Stomach (tissue), 9 donors: ENCODE data around the gene PRCP. TPM values are rescaled to one million over a fixed set of nuclear protein-coding genes. Genes with fewer than 3 reads are reported as not detected.
"Not testable (repeated sequence)": the region's sequence is repeated elsewhere in the genome, so short reads cannot be mapped to it uniquely, and the experiment has no call there.

Experiments
- DNase-seq, 2 donors: peaks; one replicate each; pipeline versions ENCODE4 v3.0.0 to v3.0.0-alpha.2; 2013 to 2019
- H3K27ac ChIP-seq, 5 donors: fragments of 200-600 bp in 4 of 5; sonication (generic) in 4 of 5; one replicate each; pipeline ENCODE4 v1.5.1; 2013 to 2019; ENCODE audit warnings: mild to moderate bottlenecking in 1 of 5, moderate library complexity in 1 of 5
- H3K27me3 ChIP-seq, 3 donors: fragments of 200-600 bp; sonication (generic); one replicate each; pipeline ENCODE4 v1.5.1; 2017 to 2019; ENCODE audit warnings: mixed run types in 1 of 3
- H3K36me3 ChIP-seq, 4 donors: fragments of 200-600 bp; sonication (generic); 1 replicate in 3 of 4; 2 replicates in 1 of 4; pipeline ENCODE4 v1.5.1; 2016 to 2019
- H3K4me1 ChIP-seq, 4 donors: fragments of 200-600 bp; sonication (generic); one replicate each; pipeline ENCODE4 v1.5.1; 2016 to 2019
- H3K4me3 ChIP-seq, 4 donors: fragments of 200-600 bp; sonication (generic) in 3 of 4; one replicate each; pipeline ENCODE4 v1.5.1; 2016 to 2019; ENCODE audit warnings: mild to moderate bottlenecking in 1 of 4
- H3K9me3 ChIP-seq, 4 donors: fragments of 200-600 bp; sonication (generic); one replicate each; pipeline ENCODE4 v1.5.1; 2016 to 2019
- EP300 ChIP-seq: sonication (generic); formaldehyde crosslinking; IDR thresholded peaks from one replicate; pipeline ENCODE4 v1.6.1; 2017; ENCODE audit warnings: antibody characterized with exemption
- POLR2A ChIP-seq, 4 donors: fragments of 450-650 bp; IDR thresholded peaks; one replicate each; pipeline ENCODE4 v1.6.1; 2016; ENCODE audit warnings: antibody characterized with exemption in 4 of 4, control low read depth in 2 of 4, mild to moderate bottlenecking in 1 of 4, moderate library complexity in 1 of 4
- POLR2AphosphoS5 ChIP-seq, 3 donors: sonication (generic); formaldehyde crosslinking; IDR thresholded peaks; one replicate each; pipeline ENCODE4 v1.6.1; 2016; ENCODE audit warnings: antibody characterized with exemption in 3 of 3
- WGBS, 5 donors: extraction: QIAGEN DNeasy Blood & Tissue Kit in 3 of 5; methylation state at CpG; one replicate each; pipeline versions ENCODE4 v1.1.5 to v1.1.7; 2013 to 2018; 5-methylcytosine and 5-hydroxymethylcytosine counted together
- intact Hi-C: fragments of 100-400 bp; cut with DNase I; formaldehyde crosslinking; loops from one replicate; pipeline ENCODE4 v1.15.1; 2023; ENCODE audit warnings: low total_unique reads
- polyA plus RNA-seq, 3 donors: library from polyadenylated mRNA; stranded (reverse); fragments of 200-250 nt; gene quantifications; one replicate each; pipeline ENCODE4 v1.2.3, GENCODE V29; 2013
- total RNA-seq, 5 donors: library from RNA; depleted of rRNA; stranded (reverse); fragments of >200 nt; gene quantifications; one replicate each; pipeline versions ENCODE4 v1.1.0 to v1.2.3, GENCODE V29; 2014 to 2016
- TF ChIP-seq, protein P1 (sequence below), 7 experiments: fragments of 450-650 bp in 4 of 7; fragments of 200-600 bp in 3 of 7; sonication (generic) in 3 of 7; IDR thresholded peaks; one replicate each; pipeline ENCODE4 v1.5.1; 2016 to 2019; ENCODE audit warnings: antibody characterized with exemption in 7 of 7, control low read depth in 2 of 7, mild to moderate bottlenecking in 1 of 7
- donor health status: healthy with polysubstance abuse.
- donor health status: Bipolar disorder and iron deficiency.
- donor health status: healthy.

The PRCP gene
- total and polyA plus RNA-seq, 8 donors: 6.4 to 70.1 (median 29.7) TPM

DNA sequence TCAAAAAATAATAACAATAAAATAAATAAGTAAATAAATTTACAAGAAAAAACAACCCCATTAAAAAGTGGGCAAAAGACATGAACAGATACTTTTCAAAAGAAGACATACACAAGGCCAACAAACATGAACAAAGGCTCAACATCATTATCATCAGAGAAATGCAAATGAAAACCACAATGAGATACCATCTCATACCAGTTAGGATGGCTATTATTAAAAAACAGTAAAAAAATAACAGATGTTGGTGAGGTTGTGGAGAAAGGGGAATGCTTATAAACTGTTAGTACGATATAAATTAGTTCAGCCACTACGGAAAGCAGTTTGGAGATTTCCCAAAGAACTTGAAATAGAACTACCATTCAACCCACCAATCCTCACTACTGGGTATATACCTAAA is 44.6 kb downstream of the PRCP start:
- WGBS, 5 donors: 91 to 100% (median 96%) methylated on average over 2 of the region's 2 CpGs
- H3K27me3 ChIP-seq: no peaks in the 10 kb centered on the region
- H3K4me1 ChIP-seq: peaks cover 3 to 12% (median 5%) of the 10 kb centered on the region in 4 donors
- no peaks in the 10 kb centered on the region for H3K36me3 ChIP-seq
- no peak for DNase-seq
- no peak overlapping the region for H3K27ac ChIP-seq
- TF ChIP-seq, protein P1, sequence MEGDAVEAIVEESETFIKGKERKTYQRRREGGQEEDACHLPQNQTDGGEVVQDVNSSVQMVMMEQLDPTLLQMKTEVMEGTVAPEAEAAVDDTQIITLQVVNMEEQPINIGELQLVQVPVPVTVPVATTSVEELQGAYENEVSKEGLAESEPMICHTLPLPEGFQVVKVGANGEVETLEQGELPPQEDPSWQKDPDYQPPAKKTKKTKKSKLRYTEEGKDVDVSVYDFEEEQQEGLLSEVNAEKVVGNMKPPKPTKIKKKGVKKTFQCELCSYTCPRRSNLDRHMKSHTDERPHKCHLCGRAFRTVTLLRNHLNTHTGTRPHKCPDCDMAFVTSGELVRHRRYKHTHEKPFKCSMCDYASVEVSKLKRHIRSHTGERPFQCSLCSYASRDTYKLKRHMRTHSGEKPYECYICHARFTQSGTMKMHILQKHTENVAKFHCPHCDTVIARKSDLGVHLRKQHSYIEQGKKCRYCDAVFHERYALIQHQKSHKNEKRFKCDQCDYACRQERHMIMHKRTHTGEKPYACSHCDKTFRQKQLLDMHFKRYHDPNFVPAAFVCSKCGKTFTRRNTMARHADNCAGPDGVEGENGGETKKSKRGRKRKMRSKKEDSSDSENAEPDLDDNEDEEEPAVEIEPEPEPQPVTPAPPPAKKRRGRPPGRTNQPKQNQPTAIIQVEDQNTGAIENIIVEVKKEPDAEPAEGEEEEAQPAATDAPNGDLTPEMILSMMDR (IDR thresholded peaks at IDR 0.05): no peak
- TF ChIP-seq POLR2A (IDR thresholded peaks at IDR 0.05) (no peak), POLR2AphosphoS5 (IDR thresholded peaks at IDR 0.05) (no peak), EP300 (no peak)
- H3K9me3 ChIP-seq: no peaks in the 10 kb centered on the region
- intact Hi-C loops: no loop called here
- H3K4me3 ChIP-seq: no peak overlapping the region

DNA sequence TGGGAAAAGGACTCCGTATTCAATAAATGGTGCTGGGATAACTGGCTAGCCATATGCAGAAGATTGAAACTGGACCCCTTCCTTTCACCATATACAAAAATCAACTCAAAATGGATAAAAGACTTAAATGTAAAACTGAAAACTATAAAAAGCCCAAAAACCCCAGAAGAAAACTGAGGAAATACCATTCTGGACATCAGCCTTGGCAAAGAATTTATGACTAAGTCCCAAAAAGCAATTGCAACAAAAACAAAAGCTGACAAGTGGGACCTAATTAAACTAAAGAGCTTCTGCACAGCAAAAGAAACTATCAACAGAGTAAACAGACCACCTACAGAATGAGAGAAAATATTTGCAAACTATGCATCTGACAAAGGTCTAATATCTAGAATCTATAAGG is 45.3 kb downstream of the PRCP start:
- intact Hi-C loops: not testable (repeated sequence)

DNA sequence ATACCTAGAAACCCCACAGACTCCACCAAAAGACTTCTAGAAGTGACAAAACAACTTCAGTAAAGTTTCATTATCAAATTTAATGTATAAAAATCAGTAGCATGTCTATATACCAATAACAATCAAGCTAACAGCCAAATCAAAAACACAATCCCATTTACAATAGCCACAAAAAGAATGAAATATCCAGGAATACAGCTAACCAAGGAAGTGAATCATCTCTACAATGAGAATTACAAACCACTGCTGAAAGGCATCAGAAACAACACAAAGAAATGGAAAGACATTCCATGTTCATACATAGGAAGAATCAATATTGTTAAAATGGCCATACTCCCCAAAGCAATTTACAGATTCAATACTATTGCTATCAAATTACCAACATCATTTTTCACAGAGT is 46.0 kb downstream of the PRCP start:
- Histone ChIP-seq H3K27ac (no peak overlapping the region), H3K4me3 (no peak overlapping the region), H3K4me1 (peaks cover 3 to 11% (median 5%) of the 10 kb centered on the region in 4 donors), H3K36me3 (peaks cover 0 to 12% (median 9%) of the 10 kb centered on the region in 4 donors), H3K27me3 (no peaks in the 10 kb centered on the region), H3K9me3 (no peaks in the 10 kb centered on the region)
- TF ChIP-seq EP300 (no peak), POLR2A (IDR thresholded peaks at IDR 0.05) (no peak), POLR2AphosphoS5 (IDR thresholded peaks at IDR 0.05) (no peak)
- TF ChIP-seq, protein P1 (IDR thresholded peaks at IDR 0.05): no peak
- intact Hi-C loops: no loop called here
- no peak for DNase-seq

More for the DNA sequence above, 45.3 kb downstream of the PRCP start:
- H3K4me1 ChIP-seq: peaks cover 3 to 12% (median 5%) of the 10 kb centered on the region in 4 donors
- not testable (repeated sequence) for H3K27me3 ChIP-seq, DNase-seq, H3K36me3 ChIP-seq, H3K4me3 ChIP-seq, H3K27ac ChIP-seq, H3K9me3 ChIP-seq
- WGBS, 5 donors: 95 to 100% (median 100%) methylated on average over 1 of the region's 1 CpG

DNA sequence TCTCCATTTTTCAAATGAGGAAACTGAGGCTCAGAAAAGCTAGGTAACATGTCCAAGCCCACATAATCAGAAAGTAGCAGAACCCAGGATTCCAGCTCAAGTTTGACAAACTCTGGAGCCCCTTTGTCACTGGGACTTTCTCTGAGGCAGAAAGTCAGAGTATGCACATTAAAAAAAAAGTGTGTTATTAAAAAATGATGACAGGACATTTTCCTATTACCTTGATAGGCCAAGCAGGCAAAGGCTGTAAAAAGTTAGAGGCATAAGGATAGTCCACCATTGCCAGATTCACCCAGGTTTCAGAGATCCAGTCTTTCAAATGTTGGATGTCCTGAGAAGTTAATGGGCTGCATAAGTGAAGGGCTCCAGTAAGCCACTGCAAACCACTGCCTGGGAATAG is 51.4 kb downstream of the PRCP start:
- Histone ChIP-seq H3K9me3 (no peaks in the 10 kb centered on the region), H3K36me3 (peaks cover 0 to 26% (median 16%) of the 10 kb centered on the region in 4 donors), H3K27me3 (no peaks in the 10 kb centered on the region), H3K27ac (no peak overlapping the region), H3K4me3 (no peak overlapping the region), H3K4me1 (no peaks in the 10 kb centered on the region)
- TF ChIP-seq POLR2A (IDR thresholded peaks at IDR 0.05): no peak
- intact Hi-C loops: no loop called here
- no peak for DNase-seq

DNA sequence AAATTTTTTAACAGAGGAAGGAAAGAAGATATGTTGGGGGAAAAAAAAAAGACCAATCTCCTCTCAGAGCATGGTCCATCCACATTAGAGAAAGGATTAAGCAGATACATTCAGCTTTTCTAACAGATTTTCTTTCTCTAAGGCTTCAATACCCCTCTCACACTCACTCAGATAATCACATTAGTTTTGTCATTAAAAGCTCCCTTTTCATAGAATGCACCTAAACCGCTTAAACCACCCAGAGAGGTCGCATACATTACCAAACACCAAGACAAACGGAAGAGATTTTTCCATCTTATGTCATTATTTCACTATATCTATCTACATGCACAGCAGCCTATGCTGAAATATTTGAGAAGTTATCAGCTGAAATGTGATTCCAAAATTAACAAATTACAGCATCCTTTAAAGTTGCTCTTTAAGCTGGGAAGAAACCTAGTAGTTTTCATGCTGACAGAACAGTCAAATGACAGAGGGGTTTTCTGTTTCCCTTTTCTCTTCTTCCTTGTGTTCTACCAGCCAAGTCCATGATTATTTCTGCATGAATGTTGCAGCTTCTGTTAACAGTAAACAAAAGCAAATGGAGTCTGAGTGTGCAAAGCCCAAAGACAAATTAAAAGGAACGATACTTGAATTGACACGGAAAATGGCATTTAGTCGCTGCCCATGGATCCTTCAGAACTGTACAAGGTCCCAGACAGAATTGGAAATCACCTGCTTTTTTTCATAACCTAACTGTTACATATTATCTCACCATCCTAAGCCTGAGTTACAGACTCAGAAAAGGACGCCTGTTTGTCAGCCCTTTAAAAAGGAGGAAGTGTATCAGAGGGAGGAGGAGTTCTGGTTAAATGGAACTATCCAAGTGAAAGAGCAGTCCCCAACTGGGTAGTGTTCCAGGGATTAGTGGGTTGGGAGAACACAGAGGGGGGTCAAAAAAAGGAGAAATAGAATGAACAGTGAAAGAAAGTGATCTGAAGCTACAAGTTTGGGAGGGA is 54.6 kb downstream of the PRCP start:
- Histone ChIP-seq H3K4me3 (no peak overlapping the region), H3K4me1 (no peaks in the 10 kb centered on the region), H3K9me3 (no peaks in the 10 kb centered on the region), H3K27me3 (no peaks in the 10 kb centered on the region), H3K36me3 (peaks cover 6 to 38% (median 28%) of the 10 kb centered on the region in 4 donors), H3K27ac (no peak overlapping the region)
- 71 to 81% (median 79%) methylated on average over 7 of the region's 7 CpGs for WGBS, 5 donors
- TF ChIP-seq, protein P1 (IDR thresholded peaks at IDR 0.05): no peak
- TF ChIP-seq POLR2A (IDR thresholded peaks at IDR 0.05) (no peak), POLR2AphosphoS5 (IDR thresholded peaks at IDR 0.05) (no peak), EP300 (no peak)
- DNase-seq: no peak
- intact Hi-C loops: no loop called here
